ENCODE measurements around the gene MAPK11. TPM values are rescaled to one million over a fixed set of nuclear protein-coding genes. Genes with fewer than 3 reads are reported as not detected.

MAPK11 gene
- total RNA-seq, 2 donors from 2014 or later, result 0.33 to 0.40 TPM

GRCh38 chr22:50280022-50280707 lies 10.0 kb upstream of the MAPK11 start:
- WGBS, 2 experiments (ENCODE audit: insufficient coverage in 1 of 2, insufficient read length in 1 of 2), result 96 to 97% methylated on average over 30 to 38 of the region's 38 CpGs
- DNase-seq, result no peak
- peaks cover 4% of the 10 kb centered on the region for H3K9me3 ChIP-seq (ENCODE audit: control insufficient read depth, low read length)
- no peak overlapping the region for H3K9ac ChIP-seq (ENCODE audit: extremely low read depth, low read length, poor library complexity, severe bottlenecking)
- H3K36me3 ChIP-seq (ENCODE audit: control insufficient read depth, insufficient read depth, low read length), result peaks cover 19% of the 10 kb centered on the region
- Mint-ChIP-seq H3K27ac (no peak overlapping the region), H3K4me3 (no peak overlapping the region), H3K4me1 (no peaks in the 10 kb centered on the region), H3K9me3 (peaks cover 7% of the 10 kb centered on the region), H3K27me3 (ENCODE audit: insufficient read depth) (no peaks in the 10 kb centered on the region), H3K36me3 (ENCODE audit: low read depth) (peaks cover 50% of the 10 kb centered on the region)
- no peaks in the 10 kb centered on the region for H3K4me1 ChIP-seq (ENCODE audit: control insufficient read depth, insufficient read depth, low read length)
- no peaks in the 10 kb centered on the region for H3K27me3 ChIP-seq (ENCODE audit: control insufficient read depth, insufficient read depth, low read length, poor library complexity, severe bottlenecking)
- H3K4me3 ChIP-seq (ENCODE audit: low read length), result no peak overlapping the region
- no peak for TF ChIP-seq CTCF (conservative IDR thresholded peaks at IDR 0.05)
- H3K27ac ChIP-seq (ENCODE audit: low read depth, low read length), result no peak overlapping the region

GRCh38 chr22:50278956-50279619 lies 8.9 kb upstream of the MAPK11 start:
- Mint-ChIP-seq H3K27me3 (ENCODE audit: insufficient read depth) (no peaks in the 10 kb centered on the region), H3K27ac (no peak overlapping the region), H3K36me3 (ENCODE audit: low read depth) (peaks cover 49% of the 10 kb centered on the region), H3K9me3 (peaks cover 7% of the 10 kb centered on the region), H3K4me3 (no peak overlapping the region), H3K4me1 (no peaks in the 10 kb centered on the region)
- H3K4me3 ChIP-seq (ENCODE audit: low read length), result no peak overlapping the region
- H3K36me3 ChIP-seq (ENCODE audit: control insufficient read depth, insufficient read depth, low read length), result peaks cover 19% of the 10 kb centered on the region
- no peaks in the 10 kb centered on the region for H3K4me1 ChIP-seq (ENCODE audit: control insufficient read depth, insufficient read depth, low read length)
- H3K9ac ChIP-seq (ENCODE audit: extremely low read depth, low read length, poor library complexity, severe bottlenecking), result no peak overlapping the region
- TF ChIP-seq CTCF (conservative IDR thresholded peaks at IDR 0.05), result no peak
- H3K27ac ChIP-seq (ENCODE audit: low read depth, low read length), result no peak overlapping the region
- WGBS, 2 experiments (ENCODE audit: insufficient coverage in 1 of 2, insufficient read length in 1 of 2), result 95% methylated on average over 16 to 30 of the region's 30 CpGs
- H3K27me3 ChIP-seq (ENCODE audit: control insufficient read depth, insufficient read depth, low read length, poor library complexity, severe bottlenecking), result no peaks in the 10 kb centered on the region
- no peak for DNase-seq
- H3K9me3 ChIP-seq (ENCODE audit: control insufficient read depth, low read length), result peaks cover 4% of the 10 kb centered on the region

- no peak overlapping the region for H3K4me3 Mint-ChIP-seq
- WGBS, 2 experiments (ENCODE audit: insufficient coverage in 1 of 2, insufficient read length in 1 of 2), result 96% methylated on average over 19 to 21 of the region's 21 CpGs
- no peak for DNase-seq
- Histone ChIP-seq H3K36me3 (ENCODE audit: control insufficient read depth, insufficient read depth, low read length) (peaks cover 19% of the 10 kb centered on the region), H3K9ac (ENCODE audit: extremely low read depth, low read length, poor library complexity, severe bottlenecking) (no peak overlapping the region), H3K9me3 (ENCODE audit: control insufficient read depth, low read length) (peaks cover 4% of the 10 kb centered on the region), H3K4me1 (ENCODE audit: control insufficient read depth, insufficient read depth, low read length) (no peaks in the 10 kb centered on the region), H3K27ac (ENCODE audit: low read depth, low read length) (no peak overlapping the region), H3K4me3 (ENCODE audit: low read length) (no peak overlapping the region), H3K27me3 (ENCODE audit: control insufficient read depth, insufficient read depth, low read length, poor library complexity, severe bottlenecking) (no peaks in the 10 kb centered on the region)
- peaks cover 48% of the 10 kb centered on the region for H3K36me3 Mint-ChIP-seq (ENCODE audit: low read depth)
- no peak overlapping the region for H3K27ac Mint-ChIP-seq
- H3K9me3 Mint-ChIP-seq, result peaks cover 7% of the 10 kb centered on the region
- no peaks in the 10 kb centered on the region for H3K4me1 Mint-ChIP-seq
- no peak for TF ChIP-seq CTCF (conservative IDR thresholded peaks at IDR 0.05)
- H3K27me3 Mint-ChIP-seq (ENCODE audit: insufficient read depth), result peaks cover 2% of the 10 kb centered on the region
These were observed 8.3 kb upstream of the MAPK11 start for GRCh38 chr22:50278461-50278860.
